Left lung (tissue), 10 donors: Measurements from ENCODE around the gene SLMAP. TPM values are rescaled to one million over a fixed set of nuclear protein-coding genes. Genes with fewer than 3 reads are reported as not detected.

ENCODE experiments used
- ATAC-seq: fragments of 200-7000 bp; cut with Tn5 transposase; one replicate; pipeline ENCODE4 v1.9.1; 2020; ENCODE audit warnings: moderate library complexity
- DNase-seq, 4 donors: peaks; one replicate each; pipeline ENCODE4 v3.0.0-alpha.2; 2013 to 2020
- H3K27ac ChIP-seq, 2 donors: fragments of 200-600 bp; sonication (generic) in 1 of 2; one replicate each; pipeline versions ENCODE4 v1.5.0 to v1.8.0; 2020 to 2021
- H3K27me3 ChIP-seq, 2 donors: fragments of 200-600 bp; sonication (generic) in 1 of 2; one replicate each; pipeline versions ENCODE4 v1.5.0 to v1.8.0; 2020 to 2021
- H3K36me3 ChIP-seq, 2 donors: fragments of 200-600 bp; sonication (generic) in 1 of 2; one replicate each; pipeline versions ENCODE4 v1.5.0 to v1.8.0; 2020 to 2021
- H3K4me1 ChIP-seq, 2 donors: fragments of 200-600 bp; one replicate each; pipeline ENCODE4 v1.8.0; 2021
- H3K4me3 ChIP-seq, 2 donors: fragments of 200-600 bp; sonication (generic) in 1 of 2; one replicate each; pipeline versions ENCODE4 v1.5.0 to v1.8.0; 2020 to 2021; ENCODE audit warnings: mild to moderate bottlenecking in 1 of 2
- H3K9me3 ChIP-seq, 2 donors: fragments of 200-600 bp; sonication (generic) in 1 of 2; one replicate each; pipeline versions ENCODE4 v1.5.0 to v1.8.0; 2020 to 2021
- CTCF ChIP-seq, 2 donors: fragments of 200-600 bp; sonication (generic) in 1 of 2; IDR thresholded peaks; one replicate each; pipeline versions ENCODE4 v1.5.0 to v1.8.0; 2021; ENCODE audit warnings: antibody characterized with exemption in 2 of 2
- intact Hi-C, 2 donors: fragments of 100-400 bp; cut with DNase I; formaldehyde crosslinking; loops; one replicate each; pipeline versions ENCODE4 v1.11.2 to v1.14.2; 2022
- polyA plus RNA-seq, 6 donors: library from polyadenylated mRNA; unstranded; fragments of 120-200 nt; gene quantifications; one replicate each; pipeline ENCODE4 v1.2.1, GENCODE V29; 2013; ENCODE audit not compliant: insufficient read length in 6 of 6
- total RNA-seq, 2 donors: library from RNA; stranded (reverse); fragmentation: NEBNext Ultra II Directional; extraction: Animal tissue kit (Norgen Biotek cat#: 25700); gene quantifications; one replicate each; pipeline ENCODE4 v1.2.1, GENCODE V29; 2021
- donor health status: DM: no; HTN: yes; CAD: no.
- donor health status: DM: no; HTN: no; CAD: no.

SLMAP gene
- total and polyA plus RNA-seq, 8 donors: 43.1 to 65.3 (median 56.3) TPM

- H3K27ac ChIP-seq: no peak overlapping the region
- ATAC-seq (no peak), DNase-seq (no peak)
- H3K9me3 ChIP-seq: no peaks in the 10 kb centered on the region
- peaks cover 27 to 67% of the 10 kb centered on the region in 2 donors for H3K4me1 ChIP-seq
- H3K4me3 ChIP-seq: no peak overlapping the region
- no peak for TF ChIP-seq CTCF (IDR thresholded peaks at IDR 0.05)
- H3K36me3 ChIP-seq: no peaks in the 10 kb centered on the region
- intact Hi-C loops: no loop called here
- no peaks in the 10 kb centered on the region for H3K27me3 ChIP-seq
Measured at GRCh38 chr3:57956119-57956832, 200.2 kb downstream of the SLMAP start.

- Histone ChIP-seq H3K36me3 (no peaks in the 10 kb centered on the region), H3K4me1 (peaks cover 22 to 62% of the 10 kb centered on the region in 2 donors), H3K27ac (no peak overlapping the region), H3K9me3 (no peaks in the 10 kb centered on the region), H3K4me3 (no peak overlapping the region), H3K27me3 (no peaks in the 10 kb centered on the region)
- TF ChIP-seq CTCF (IDR thresholded peaks at IDR 0.05): no peak
- no peak for ATAC-seq
- intact Hi-C loops: no loop called here
- DNase-seq: no peak
Measured at GRCh38 chr3:57956833-57957174, 200.7 kb downstream of the SLMAP start.

- no peaks in the 10 kb centered on the region for H3K27me3 ChIP-seq
- ATAC-seq (no peak), DNase-seq (no peak)
- H3K36me3 ChIP-seq: no peaks in the 10 kb centered on the region
- H3K27ac ChIP-seq: no peak overlapping the region
- no peaks in the 10 kb centered on the region for H3K9me3 ChIP-seq
- H3K4me3 ChIP-seq: no peak overlapping the region
- intact Hi-C loops: no loop called here
- H3K4me1 ChIP-seq: peaks cover 16 to 52% of the 10 kb centered on the region in 2 donors
- no peak for TF ChIP-seq CTCF (IDR thresholded peaks at IDR 0.05)
Measured at GRCh38 chr3:57957824-57958223, 201.7 kb downstream of the SLMAP start.

- Histone ChIP-seq H3K27me3 (no peaks in the 10 kb centered on the region), H3K9me3 (no peaks in the 10 kb centered on the region), H3K4me1 (peaks cover 16 to 42% of the 10 kb centered on the region in 2 donors), H3K4me3 (peak overlapping the region in 1 of 2 donors; percentile 18), H3K27ac (peak overlapping the region; percentile 13 to 78), H3K36me3 (no peaks in the 10 kb centered on the region)
- ATAC-seq (peak; percentile 58), DNase-seq (peak in 1 of 4 donors; percentile 72)
- intact Hi-C loops: no loop called here
- no peak for TF ChIP-seq CTCF (IDR thresholded peaks at IDR 0.05)
Measured at GRCh38 chr3:57958642-57959422, 202.7 kb downstream of the SLMAP start.

- DNase-seq: no peak
- peak; percentile 49 for ATAC-seq
- Histone ChIP-seq H3K36me3 (no peaks in the 10 kb centered on the region), H3K27ac (peak overlapping the region in 1 of 2 donors; percentile 78), H3K27me3 (no peaks in the 10 kb centered on the region), H3K4me1 (peaks cover 16 to 39% of the 10 kb centered on the region in 2 donors), H3K9me3 (no peaks in the 10 kb centered on the region), H3K4me3 (peak overlapping the region in 1 of 2 donors; percentile 18)
- no peak for TF ChIP-seq CTCF (IDR thresholded peaks at IDR 0.05)
- intact Hi-C loops: no loop called here
Measured at GRCh38 chr3:57959423-57960173, 203.5 kb downstream of the SLMAP start.
